Measurements from ENCODE around the gene LZTR1.
"Not testable (repeated sequence)": the region's sequence is repeated elsewhere in the genome, so short reads cannot be mapped to it uniquely, and the experiment has no call there.

Gene LZTR1

DNA sequence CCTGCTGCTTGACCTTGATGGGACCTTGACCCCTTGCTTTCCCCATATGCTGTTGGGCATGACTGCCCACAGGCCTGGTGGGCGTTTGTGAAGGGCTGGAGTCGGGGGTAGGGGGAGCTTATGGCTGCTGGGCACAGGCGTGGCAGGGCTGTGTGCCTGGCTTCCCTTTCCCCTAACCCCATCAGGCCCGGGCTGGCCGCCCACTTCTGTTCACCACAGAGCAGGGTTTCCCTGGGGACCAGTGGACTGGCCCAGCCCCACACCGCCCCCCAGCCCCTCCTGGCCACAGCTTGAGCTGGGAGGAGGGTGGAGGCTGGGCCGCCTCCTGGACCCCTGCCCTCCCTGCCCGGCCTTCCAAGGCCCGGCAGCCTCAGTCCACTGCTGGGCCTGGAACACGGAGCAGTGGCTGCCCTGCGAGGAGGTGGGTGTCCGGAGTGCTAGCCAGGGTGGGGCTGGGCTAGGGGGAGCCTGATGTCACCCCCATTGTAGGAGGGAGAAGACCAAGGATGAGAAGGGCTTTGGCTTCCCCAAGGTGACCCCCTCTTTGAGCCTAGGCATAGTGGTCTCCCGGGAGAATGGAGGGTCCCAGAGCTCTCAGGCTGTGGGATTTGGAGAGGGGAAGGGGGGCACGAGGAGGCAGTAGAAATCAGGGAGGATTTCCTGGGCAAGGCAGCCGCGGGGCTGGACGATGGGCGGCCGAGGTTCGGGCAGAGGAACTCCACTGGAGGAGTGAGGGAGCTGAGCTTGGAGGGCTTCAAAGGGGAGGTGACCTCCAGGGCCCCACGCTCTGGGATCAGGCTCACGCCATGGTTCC is 15.0 kb upstream of the LZTR1 start, which contains the start of gene AIFM3:
Gene AIFM3, plus strand, starts transcription at position 373 of the 814 bp plus-strand sequence. CDS start 690 bp downstream, outside the sequence.
- H3K4me1 ChIP-seq = no peaks in the 10 kb centered on the region
- no peak within 1 kb of the TSS for H3K9ac ChIP-seq
- no peak within 1 kb of the TSS for H3K4me3 ChIP-seq (ENCODE audit: low read depth, low read length)
- no peak within 1 kb of the TSS for H2AFZ ChIP-seq
- H3K4me2 ChIP-seq (ENCODE audit: low read length) = no peak within 1 kb of the TSS
- no peak within 1 kb of the TSS for H3K27ac ChIP-seq
- no peaks in the 10 kb centered on the region for H3K9me3 ChIP-seq (ENCODE audit: control insufficient read depth, low read length)
- H3K36me3 ChIP-seq (ENCODE audit: control insufficient read depth, insufficient read depth, low read length) = no peaks in the 10 kb centered on the region
- H3K27me3 ChIP-seq (ENCODE audit: control insufficient read depth, insufficient read depth, low read length) = no peaks in the 10 kb centered on the region
- no peaks in the 10 kb centered on the region for H3K79me2 ChIP-seq
- TF ChIP-seq, protein P1, sequence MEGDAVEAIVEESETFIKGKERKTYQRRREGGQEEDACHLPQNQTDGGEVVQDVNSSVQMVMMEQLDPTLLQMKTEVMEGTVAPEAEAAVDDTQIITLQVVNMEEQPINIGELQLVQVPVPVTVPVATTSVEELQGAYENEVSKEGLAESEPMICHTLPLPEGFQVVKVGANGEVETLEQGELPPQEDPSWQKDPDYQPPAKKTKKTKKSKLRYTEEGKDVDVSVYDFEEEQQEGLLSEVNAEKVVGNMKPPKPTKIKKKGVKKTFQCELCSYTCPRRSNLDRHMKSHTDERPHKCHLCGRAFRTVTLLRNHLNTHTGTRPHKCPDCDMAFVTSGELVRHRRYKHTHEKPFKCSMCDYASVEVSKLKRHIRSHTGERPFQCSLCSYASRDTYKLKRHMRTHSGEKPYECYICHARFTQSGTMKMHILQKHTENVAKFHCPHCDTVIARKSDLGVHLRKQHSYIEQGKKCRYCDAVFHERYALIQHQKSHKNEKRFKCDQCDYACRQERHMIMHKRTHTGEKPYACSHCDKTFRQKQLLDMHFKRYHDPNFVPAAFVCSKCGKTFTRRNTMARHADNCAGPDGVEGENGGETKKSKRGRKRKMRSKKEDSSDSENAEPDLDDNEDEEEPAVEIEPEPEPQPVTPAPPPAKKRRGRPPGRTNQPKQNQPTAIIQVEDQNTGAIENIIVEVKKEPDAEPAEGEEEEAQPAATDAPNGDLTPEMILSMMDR (IDR thresholded peaks at IDR 0.05) = no peak

DNA sequence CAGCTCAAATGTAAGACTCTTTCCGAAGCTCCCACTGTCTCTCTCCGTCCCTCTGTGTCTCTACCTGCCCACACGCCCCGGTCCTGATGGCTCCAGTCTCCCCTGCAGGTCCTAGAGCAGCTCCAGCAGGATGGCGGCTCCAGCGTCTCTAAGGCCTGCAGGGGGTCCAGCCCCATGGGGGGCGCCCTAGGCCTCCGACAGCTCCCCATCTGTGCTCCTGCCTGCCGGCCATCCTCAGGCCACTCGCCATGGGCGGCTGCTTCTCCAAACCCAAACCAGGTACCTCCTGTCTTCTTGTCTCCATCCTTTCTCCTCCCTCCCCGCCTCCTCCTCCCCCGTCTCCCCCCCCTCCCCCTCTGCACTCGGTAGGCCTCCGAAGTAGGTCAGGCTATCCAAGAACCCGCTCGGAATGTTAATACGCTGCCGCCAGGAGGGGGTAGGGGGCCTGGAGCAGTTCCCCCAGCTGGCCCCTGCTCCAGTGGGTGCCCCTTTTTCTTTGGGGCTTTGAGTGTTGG is 14.3 kb upstream of the LZTR1 start:
- TF ChIP-seq, protein P1 (IDR thresholded peaks at IDR 0.05) = no peak
- Histone ChIP-seq H2AFZ (no peak overlapping the region), H3K9ac (no peak overlapping the region), H3K27me3 (ENCODE audit: control insufficient read depth, insufficient read depth, low read length) (no peaks in the 10 kb centered on the region), H3K79me2 (no peaks in the 10 kb centered on the region), H3K36me3 (ENCODE audit: control insufficient read depth, insufficient read depth, low read length) (no peaks in the 10 kb centered on the region), H3K4me2 (ENCODE audit: low read length) (no peak overlapping the region), H3K4me3 (ENCODE audit: low read depth, low read length) (no peak overlapping the region), H3K27ac (no peak overlapping the region), H3K4me1 (no peaks in the 10 kb centered on the region), H3K9me3 (ENCODE audit: control insufficient read depth, low read length) (no peaks in the 10 kb centered on the region)

DNA sequence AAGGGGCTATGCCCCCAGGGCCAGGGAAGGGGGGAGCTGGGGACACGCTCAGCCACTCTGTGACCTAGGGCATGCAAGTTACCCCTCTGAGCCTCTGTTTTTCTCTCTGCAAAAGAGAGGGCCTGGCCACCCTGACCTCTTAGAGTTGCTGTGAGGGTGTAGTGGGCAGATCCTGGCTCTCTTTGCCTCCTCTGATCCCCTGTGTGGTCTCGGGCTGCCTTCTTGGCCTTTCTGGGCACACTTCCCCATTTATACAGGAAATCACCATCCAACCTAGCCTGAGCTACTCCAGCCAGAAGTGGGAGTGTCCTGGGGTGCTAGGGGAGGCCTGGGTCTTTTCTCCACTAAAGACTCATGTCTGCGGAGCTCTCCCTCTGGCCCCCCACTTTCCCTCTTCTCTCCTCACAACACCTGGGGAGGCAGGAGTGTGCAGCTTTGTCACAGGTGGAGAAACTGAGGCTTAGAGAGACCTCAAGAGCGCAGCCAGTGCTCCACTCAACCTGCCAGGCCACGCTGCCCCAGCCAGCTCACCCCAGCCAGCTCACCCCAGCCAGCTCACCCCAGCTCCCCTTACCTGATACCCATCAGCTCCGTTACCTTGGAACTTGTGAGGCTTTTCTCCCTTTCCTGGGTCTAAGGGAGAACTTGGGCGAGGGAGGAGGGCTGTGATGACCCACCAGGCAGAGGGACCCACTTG is 13.7 kb upstream of the LZTR1 start:
- H3K36me3 ChIP-seq (ENCODE audit: control insufficient read depth, insufficient read depth, low read length) = no peaks in the 10 kb centered on the region
- TF ChIP-seq, protein P1 (IDR thresholded peaks at IDR 0.05) = no peak
- no peaks in the 10 kb centered on the region for H3K4me1 ChIP-seq

DNA sequence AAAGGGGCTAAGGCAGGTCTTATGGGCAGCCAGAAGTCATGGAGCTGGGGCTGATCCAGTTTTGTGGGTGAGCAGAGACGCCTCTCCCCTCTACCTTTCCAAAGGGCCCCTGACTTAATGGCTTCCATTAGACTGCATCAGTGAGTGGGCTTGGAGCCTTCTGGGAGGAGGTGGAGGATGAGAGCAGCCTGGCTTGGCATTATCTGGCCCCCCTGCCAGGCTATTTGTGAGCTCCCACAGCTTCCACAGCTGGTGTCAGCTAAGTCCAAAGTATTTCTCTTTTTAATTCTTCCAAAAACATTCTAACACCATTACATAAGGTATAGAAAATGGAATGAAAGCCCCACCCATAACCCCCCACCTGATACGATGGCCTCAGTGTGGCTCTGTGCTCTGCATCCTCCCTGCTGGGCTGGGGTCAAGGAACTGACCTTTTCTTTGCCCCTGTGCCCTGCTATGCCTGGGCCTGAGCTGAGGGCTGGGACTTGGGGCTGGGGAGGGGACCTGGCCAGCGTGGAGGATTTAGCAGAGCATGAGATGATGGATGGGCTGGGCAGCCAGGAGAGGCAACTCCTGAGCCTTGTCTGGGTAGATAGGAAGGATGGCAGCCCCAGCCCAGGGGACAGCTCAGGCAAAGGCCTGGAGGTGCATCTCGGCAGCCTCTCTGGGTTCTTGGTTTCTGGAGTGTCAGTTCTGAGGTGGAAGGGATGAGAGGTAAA is 11.0 kb upstream of the LZTR1 start:
- Histone ChIP-seq H3K27ac (no peak overlapping the region), H2AFZ (no peak overlapping the region)
- TF ChIP-seq, protein P1 (IDR thresholded peaks at IDR 0.05) = no peak

More for the DNA sequence above, 13.7 kb upstream of the LZTR1 start:
- no peak overlapping the region for H3K27ac ChIP-seq
- no peak overlapping the region for H3K4me3 ChIP-seq (ENCODE audit: low read depth, low read length)
- H3K4me2 ChIP-seq (ENCODE audit: low read length) = no peak overlapping the region
- no peaks in the 10 kb centered on the region for H3K9me3 ChIP-seq (ENCODE audit: control insufficient read depth, low read length)
- H3K79me2 ChIP-seq = no peaks in the 10 kb centered on the region
- H3K27me3 ChIP-seq (ENCODE audit: control insufficient read depth, insufficient read depth, low read length) = no peaks in the 10 kb centered on the region
- H3K9ac ChIP-seq = no peak overlapping the region
- no peak overlapping the region for H2AFZ ChIP-seq

DNA sequence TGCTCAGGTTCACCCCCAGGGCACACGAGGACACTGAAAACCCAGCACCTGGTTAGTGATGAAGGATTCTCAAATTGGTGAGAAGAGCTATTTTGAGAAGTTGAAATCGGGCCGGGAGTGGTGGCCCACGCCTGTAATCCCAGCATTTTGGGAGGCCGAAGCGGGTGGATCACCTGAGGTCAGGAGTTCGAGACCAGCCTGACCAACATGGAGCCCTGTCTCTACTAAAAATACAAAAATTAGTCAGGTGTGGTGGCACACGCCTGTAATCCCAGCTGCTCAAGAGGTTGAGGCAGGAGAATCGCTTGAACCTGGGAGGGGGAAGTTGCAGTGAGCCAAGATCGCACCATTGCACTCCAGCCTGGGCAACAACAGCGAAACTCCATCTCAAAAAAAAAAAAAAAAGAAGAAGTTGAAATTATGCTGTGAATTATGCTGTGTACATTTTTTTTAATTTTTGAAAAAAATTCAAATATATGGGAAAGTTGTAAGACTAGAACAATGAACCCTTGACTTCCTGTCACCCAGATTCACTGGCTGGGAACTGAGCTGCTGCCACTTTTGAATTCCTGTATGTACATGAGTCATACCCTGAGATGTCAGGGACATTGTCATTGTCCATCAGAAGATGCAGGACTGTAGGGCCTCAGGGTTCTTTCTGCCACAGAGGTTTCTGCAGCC is 9.9 kb upstream of the LZTR1 start:
- not testable (repeated sequence) for H3K36me3 ChIP-seq (ENCODE audit: control insufficient read depth, insufficient read depth, low read length); H3K27me3 ChIP-seq (ENCODE audit: control insufficient read depth, insufficient read depth, low read length); H3K4me3 ChIP-seq (ENCODE audit: low read depth, low read length); H3K9ac ChIP-seq; H3K79me2 ChIP-seq; H3K4me2 ChIP-seq (ENCODE audit: low read length); H2AFZ ChIP-seq; H3K27ac ChIP-seq; H3K4me1 ChIP-seq; H3K9me3 ChIP-seq (ENCODE audit: control insufficient read depth, low read length)

More for the DNA sequence above, 11.0 kb upstream of the LZTR1 start:
- H3K79me2 ChIP-seq = no peaks in the 10 kb centered on the region
- H3K27me3 ChIP-seq (ENCODE audit: control insufficient read depth, insufficient read depth, low read length) = no peaks in the 10 kb centered on the region
- H3K4me1 ChIP-seq = no peaks in the 10 kb centered on the region
- no peaks in the 10 kb centered on the region for H3K36me3 ChIP-seq (ENCODE audit: control insufficient read depth, insufficient read depth, low read length)
- no peak overlapping the region for H3K9ac ChIP-seq
- H3K4me3 ChIP-seq (ENCODE audit: low read depth, low read length) = no peak overlapping the region
- no peak overlapping the region for H3K4me2 ChIP-seq (ENCODE audit: low read length)
- H3K9me3 ChIP-seq (ENCODE audit: control insufficient read depth, low read length) = no peaks in the 10 kb centered on the region
